Measurements from ENCODE around the gene TEX11. TPM values are rescaled to one million over a fixed set of nuclear protein-coding genes. Genes with fewer than 3 reads are reported as not detected.
"Not testable (repeated sequence)": the region's sequence is repeated elsewhere in the genome, so short reads cannot be mapped to it uniquely, and the experiment has no call there.

Gene TEX11
- total RNA-seq, 2 experiments from 2014 or later: not detected

DNA sequence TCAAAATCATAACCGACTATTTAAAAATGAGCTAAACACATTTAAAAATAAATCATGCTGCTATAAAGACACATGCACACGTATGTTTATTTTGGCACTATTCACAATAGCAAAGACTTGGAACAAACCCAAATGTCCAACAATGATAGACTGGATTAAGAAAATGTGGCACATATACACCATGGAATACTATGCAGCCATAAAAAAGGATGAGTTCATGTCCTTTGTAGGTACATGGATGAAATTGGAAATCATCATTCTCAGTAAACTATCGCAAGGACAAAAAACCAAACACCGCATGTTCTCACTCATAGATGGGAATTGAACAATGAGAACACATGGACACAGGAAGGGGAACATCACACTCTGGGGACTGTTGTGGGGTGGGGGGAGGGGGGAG is 251.0 kb downstream of the TEX11 start:
- POLR2A ChIA-PET; H3K4me3 Mint-ChIP-seq; CTCF ChIA-PET; H3K36me3 Mint-ChIP-seq (ENCODE audit: low read depth); DNase-seq; H3K9me3 Mint-ChIP-seq (ENCODE audit: low read depth); H3K4me1 Mint-ChIP-seq; H3K27ac Mint-ChIP-seq; ATAC-seq; H3K27me3 Mint-ChIP-seq: not testable (repeated sequence)
- intact Hi-C loops (cut with DNase I, micrococcal nuclease): loop anchor here (5.0 to 10.0 kb wide), 2 partner anchors 63 to 65 kb away; no protein-coding TSS in a partner anchor

DNA sequence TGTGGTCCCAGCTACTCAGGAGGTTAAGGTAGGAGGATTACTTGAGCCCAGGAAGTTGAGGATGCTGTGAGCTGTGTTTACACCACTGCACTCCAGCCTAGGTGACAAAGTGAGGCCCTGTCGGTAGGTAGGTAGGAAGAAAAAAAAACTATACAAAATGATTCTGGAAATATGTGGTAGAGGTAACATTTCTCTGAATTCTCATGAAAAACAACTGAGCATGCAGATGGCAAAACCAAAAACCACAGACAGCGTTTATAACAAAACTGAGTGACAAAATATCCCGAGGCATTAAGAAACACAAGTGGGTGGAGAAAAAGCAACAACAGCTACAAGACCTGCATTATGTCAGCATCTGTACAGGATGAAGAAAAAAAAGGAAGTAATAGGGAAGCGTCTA is 252.2 kb downstream of the TEX11 start:
- no peaks in the 10 kb centered on the region for H3K9me3 Mint-ChIP-seq (ENCODE audit: low read depth)
- H3K27ac Mint-ChIP-seq: peak overlapping the region; percentile 76
- H3K4me1 Mint-ChIP-seq: peaks cover 7% of the 10 kb centered on the region
- peak; percentile 74 for ATAC-seq
- no peak overlapping the region for H3K4me3 Mint-ChIP-seq
- H3K27me3 Mint-ChIP-seq: no peaks in the 10 kb centered on the region
- intact Hi-C loops (cut with DNase I, micrococcal nuclease): loop anchor here (5.0 to 10.0 kb wide), 2 partner anchors 62 to 64 kb away; no protein-coding TSS in a partner anchor
- POLR2A ChIA-PET: interaction anchor here (0.6 kb wide), 1 partner anchor 523 kb away, joined by 5 read pairs; no protein-coding TSS in a partner anchor
- DNase-seq: peak; percentile 6
- H3K36me3 Mint-ChIP-seq (ENCODE audit: low read depth): no peaks in the 10 kb centered on the region
- CTCF ChIA-PET: interaction anchor here (2.0 kb wide), 1 partner anchor 9 kb away, joined by 11 read pairs; no protein-coding TSS in a partner anchor

DNA sequence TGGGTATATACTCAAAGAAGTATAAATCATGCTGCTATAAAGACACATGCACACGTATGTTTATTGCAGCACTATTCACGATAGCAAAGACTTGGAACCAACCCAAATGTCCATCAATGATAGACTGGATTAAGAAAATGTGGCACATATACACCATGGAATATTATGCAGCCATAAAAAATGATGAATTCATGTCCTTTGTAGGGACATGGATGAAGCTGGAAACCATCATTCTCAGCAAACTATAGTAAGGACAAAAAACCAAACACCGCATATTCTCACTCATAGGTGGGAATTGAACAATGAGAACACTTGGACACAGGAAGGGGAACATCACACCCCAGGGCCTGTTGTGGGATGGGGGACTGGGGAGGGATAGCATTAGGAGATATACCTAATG is 260.6 kb downstream of the TEX11 start:
- ATAC-seq; H3K27ac Mint-ChIP-seq; intact Hi-C loops (cut with DNase I, micrococcal nuclease); H3K4me3 Mint-ChIP-seq; H3K36me3 Mint-ChIP-seq (ENCODE audit: low read depth); H3K27me3 Mint-ChIP-seq; POLR2A ChIA-PET; DNase-seq; H3K9me3 Mint-ChIP-seq (ENCODE audit: low read depth); CTCF ChIA-PET; H3K4me1 Mint-ChIP-seq: not testable (repeated sequence)

DNA sequence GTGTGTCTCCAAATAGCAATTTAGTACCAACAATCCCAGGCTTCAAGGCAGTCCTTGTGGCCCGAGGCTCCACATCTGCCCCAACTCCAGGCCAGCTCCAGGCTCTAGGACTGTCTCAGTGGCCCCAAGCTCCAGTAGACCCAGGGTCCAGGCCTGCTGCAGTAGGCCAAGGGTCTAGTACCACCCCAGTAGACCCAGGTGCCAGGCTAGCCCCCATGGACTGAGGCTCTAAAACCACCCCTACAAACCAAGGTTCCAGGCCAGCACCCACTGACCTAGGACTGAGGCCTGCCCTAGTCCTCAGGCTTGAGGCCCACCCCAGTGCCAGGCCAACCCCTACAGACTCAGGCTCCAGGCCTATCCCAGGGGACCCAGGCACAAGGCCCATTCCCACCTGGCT is 272.3 kb downstream of the TEX11 start:
- ATAC-seq: no peak
- Mint-ChIP-seq H3K27ac (no peak overlapping the region), H3K9me3 (ENCODE audit: low read depth) (peaks cover 2% of the 10 kb centered on the region), H3K4me3 (no peak overlapping the region), H3K36me3 (ENCODE audit: low read depth) (no peaks in the 10 kb centered on the region), H3K27me3 (no peaks in the 10 kb centered on the region), H3K4me1 (no peaks in the 10 kb centered on the region)
- CTCF ChIA-PET: no interaction called here
- POLR2A ChIA-PET: no interaction called here
- no peak for DNase-seq
- intact Hi-C loops (cut with DNase I, micrococcal nuclease): no loop called here

DNA sequence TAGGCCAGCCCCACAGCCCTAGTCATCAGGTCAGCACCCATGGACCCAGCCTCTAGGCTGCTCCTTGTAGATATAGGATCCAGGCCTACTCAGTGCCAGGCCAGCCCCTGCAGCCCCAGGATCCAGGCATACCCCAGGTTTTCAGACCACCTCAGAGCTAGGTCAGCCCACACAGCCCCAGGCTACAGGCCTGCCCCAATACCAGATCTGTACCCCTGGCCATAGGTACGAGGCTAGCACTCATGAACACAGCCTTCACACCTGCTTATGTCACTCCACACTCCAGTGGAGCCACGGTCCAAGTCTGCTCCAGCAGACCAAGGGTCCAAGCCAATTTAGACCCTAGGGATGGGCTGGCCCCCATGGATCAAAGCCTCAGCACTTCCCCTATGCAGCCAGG is 272.8 kb downstream of the TEX11 start:
- DNase-seq (no peak), ATAC-seq (no peak)
- H3K4me3 Mint-ChIP-seq: no peak overlapping the region

DNA sequence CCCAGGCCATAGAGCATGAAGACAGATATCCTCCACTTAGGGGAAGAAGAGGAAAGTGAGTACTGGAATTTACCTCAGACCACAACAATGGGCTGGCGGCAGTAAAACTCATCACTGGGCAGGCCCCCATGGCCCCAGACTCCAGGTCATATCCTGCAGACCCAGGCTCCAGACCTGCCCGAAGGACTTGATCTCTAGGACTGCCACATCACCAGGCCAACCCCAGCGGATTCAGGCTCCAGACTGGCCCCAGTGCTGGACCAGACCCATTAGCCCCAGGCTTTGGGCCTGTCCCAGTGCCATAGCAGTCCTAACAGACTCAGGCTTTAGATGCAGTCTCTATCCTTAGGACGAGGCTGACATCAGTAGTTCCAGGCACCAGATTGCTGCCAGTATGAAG is 273.3 kb downstream of the TEX11 start:
- intact Hi-C loops (cut with DNase I, micrococcal nuclease): no loop called here
- ATAC-seq (no peak), DNase-seq (no peak)
- H3K4me3 Mint-ChIP-seq: no peak overlapping the region
- H3K27me3 Mint-ChIP-seq: no peaks in the 10 kb centered on the region
- H3K4me1 Mint-ChIP-seq: no peaks in the 10 kb centered on the region
- no peaks in the 10 kb centered on the region for H3K36me3 Mint-ChIP-seq (ENCODE audit: low read depth)
- peaks cover 2% of the 10 kb centered on the region for H3K9me3 Mint-ChIP-seq (ENCODE audit: low read depth)
- ChIA-PET CTCF (interaction anchor here (0.6 kb wide), 1 partner anchor 1258 kb away, joined by 3 read pairs; no protein-coding TSS in a partner anchor), POLR2A (no interaction called here)
- no peak overlapping the region for H3K27ac Mint-ChIP-seq

More for the DNA sequence above, 272.8 kb downstream of the TEX11 start:
- Mint-ChIP-seq H3K27me3 (no peaks in the 10 kb centered on the region), H3K36me3 (ENCODE audit: low read depth) (no peaks in the 10 kb centered on the region), H3K9me3 (ENCODE audit: low read depth) (peaks cover 2% of the 10 kb centered on the region), H3K4me1 (no peaks in the 10 kb centered on the region), H3K27ac (no peak overlapping the region)
- ChIA-PET CTCF (no interaction called here), POLR2A (no interaction called here)
- intact Hi-C loops (cut with DNase I, micrococcal nuclease): no loop called here

DNA sequence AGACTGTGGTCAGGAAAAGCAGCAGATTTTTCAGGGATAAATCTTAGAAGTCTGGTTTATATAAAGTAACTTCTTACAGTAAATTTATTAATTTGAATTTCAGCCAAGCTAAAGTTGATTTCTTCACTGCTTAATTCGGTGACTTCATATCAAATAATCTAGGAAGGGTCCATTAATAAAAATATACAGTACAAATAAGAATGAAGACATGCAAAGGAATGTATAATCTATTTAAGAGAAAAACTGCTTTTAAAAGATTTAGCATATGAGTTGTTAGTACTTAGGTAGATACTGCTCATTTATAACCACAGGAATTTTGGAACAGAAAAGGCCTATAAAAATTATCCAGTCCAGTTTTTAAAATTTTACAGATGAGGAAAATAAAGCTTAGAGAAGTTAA is 286.8 kb downstream of the TEX11 start:
- ATAC-seq: no peak
- Mint-ChIP-seq H3K27ac (no peak overlapping the region), H3K36me3 (ENCODE audit: low read depth) (no peaks in the 10 kb centered on the region), H3K9me3 (ENCODE audit: low read depth) (no peaks in the 10 kb centered on the region), H3K4me1 (no peaks in the 10 kb centered on the region), H3K4me3 (no peak overlapping the region), H3K27me3 (peaks cover 4% of the 10 kb centered on the region)
- ChIA-PET CTCF (no interaction called here), POLR2A (interaction anchor here (0.6 kb wide), 1 partner anchor 548 kb away, joined by 3 read pairs; no protein-coding TSS in a partner anchor)
- DNase-seq: no peak
- intact Hi-C loops (cut with DNase I, micrococcal nuclease): no loop called here

DNA sequence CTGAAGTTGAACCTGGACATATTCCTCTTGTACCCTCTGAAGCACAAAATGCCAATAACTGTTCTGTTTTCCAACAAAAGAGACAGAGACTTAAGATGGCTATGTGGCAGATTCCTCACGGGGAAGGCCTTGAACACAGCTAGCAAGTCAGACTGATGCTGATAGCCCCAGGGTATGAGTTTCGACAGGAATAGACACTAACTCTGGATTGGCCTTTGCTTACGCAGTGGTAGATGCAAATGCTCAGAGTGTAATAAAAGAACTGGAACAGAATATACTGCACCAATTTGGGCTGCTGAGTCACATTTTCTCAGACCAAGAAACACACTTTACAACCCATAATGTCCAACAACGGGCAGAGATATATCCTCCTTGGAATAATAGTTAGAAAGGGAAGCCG is 290.0 kb downstream of the TEX11 start:
- intact Hi-C loops (cut with DNase I, micrococcal nuclease): no loop called here
- Mint-ChIP-seq H3K4me1 (no peaks in the 10 kb centered on the region), H3K36me3 (ENCODE audit: low read depth) (no peaks in the 10 kb centered on the region), H3K9me3 (ENCODE audit: low read depth) (no peaks in the 10 kb centered on the region), H3K27ac (no peak overlapping the region), H3K27me3 (peaks cover 8% of the 10 kb centered on the region), H3K4me3 (no peak overlapping the region)
- DNase-seq (no peak), ATAC-seq (no peak)
- ChIA-PET CTCF (no interaction called here), POLR2A (no interaction called here)

DNA sequence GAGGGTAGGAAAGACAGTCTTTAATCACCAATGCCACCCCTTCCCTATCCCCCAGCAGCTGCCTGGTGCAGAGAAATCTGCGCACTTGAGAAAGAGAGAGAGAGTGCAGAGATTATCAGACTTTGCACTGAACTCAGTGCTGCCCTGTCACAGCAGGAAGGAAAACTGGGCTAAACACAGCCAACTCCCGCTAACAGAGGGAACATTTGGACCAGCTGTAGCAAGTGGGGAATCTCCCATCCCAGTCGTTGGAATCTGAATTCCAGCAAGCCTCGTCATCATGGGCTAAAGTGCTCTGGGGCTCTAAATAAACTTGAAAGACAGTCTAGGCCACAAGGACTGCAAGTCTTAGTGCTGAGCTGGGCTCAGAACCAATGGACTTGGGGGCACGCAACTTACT is 295.2 kb downstream of the TEX11 start:
- intact Hi-C loops (cut with DNase I, micrococcal nuclease): no loop called here
- Mint-ChIP-seq H3K36me3 (ENCODE audit: low read depth) (no peaks in the 10 kb centered on the region), H3K4me3 (no peak overlapping the region), H3K4me1 (peaks cover 2% of the 10 kb centered on the region), H3K27me3 (peaks cover 7% of the 10 kb centered on the region), H3K27ac (no peak overlapping the region), H3K9me3 (ENCODE audit: low read depth) (no peaks in the 10 kb centered on the region)
- ChIA-PET POLR2A (no interaction called here), CTCF (no interaction called here)
- ATAC-seq (no peak), DNase-seq (no peak)

DNA sequence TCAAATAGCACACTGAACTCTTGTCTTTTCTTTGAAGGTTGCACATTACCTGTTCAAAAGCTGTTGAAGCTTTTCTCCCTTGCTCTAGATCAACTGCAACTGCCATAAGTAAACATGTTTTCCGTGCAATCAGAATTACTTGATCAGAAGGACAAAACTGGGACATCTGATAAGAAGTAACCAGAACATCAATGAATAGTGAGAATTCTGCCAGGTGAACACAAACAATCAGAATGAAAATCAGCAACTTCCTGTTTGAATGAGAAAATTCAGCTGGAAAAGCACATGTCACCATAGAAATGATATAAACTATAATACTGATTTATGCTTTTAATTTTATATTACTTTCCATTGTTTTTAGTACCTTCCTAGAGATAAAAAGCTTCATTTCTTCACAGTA is 303.2 kb downstream of the TEX11 start:
- DNase-seq (no peak), ATAC-seq (no peak)
- H3K36me3 Mint-ChIP-seq (ENCODE audit: low read depth): no peaks in the 10 kb centered on the region
- no peaks in the 10 kb centered on the region for H3K4me1 Mint-ChIP-seq
- H3K9me3 Mint-ChIP-seq (ENCODE audit: low read depth): no peaks in the 10 kb centered on the region
- ChIA-PET CTCF (no interaction called here), POLR2A (no interaction called here)
- H3K27ac Mint-ChIP-seq: no peak overlapping the region
- H3K4me3 Mint-ChIP-seq: no peak overlapping the region
- H3K27me3 Mint-ChIP-seq: no peaks in the 10 kb centered on the region
- intact Hi-C loops (cut with DNase I, micrococcal nuclease): no loop called here

DNA sequence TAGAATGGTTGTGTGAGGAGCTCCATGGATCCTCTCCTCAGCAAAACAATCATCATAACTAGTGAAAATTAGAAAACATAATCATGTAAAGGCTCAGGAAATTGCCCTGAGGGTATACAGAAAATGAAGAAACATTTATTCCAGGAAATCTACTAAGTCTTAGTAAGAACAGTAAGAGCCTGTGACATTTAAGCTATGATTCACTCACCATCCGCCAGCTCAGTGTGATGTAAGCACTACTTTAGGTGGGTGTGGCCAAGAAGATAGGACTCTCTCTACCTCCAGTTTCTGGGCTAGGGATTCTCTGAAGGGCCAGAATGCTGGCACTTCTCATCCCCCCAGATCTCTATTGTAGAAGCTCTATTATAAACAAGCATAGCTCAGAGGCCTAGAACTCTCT is 316.4 kb downstream of the TEX11 start:
- H3K9me3 Mint-ChIP-seq (ENCODE audit: low read depth): peaks cover 2% of the 10 kb centered on the region
- no peak overlapping the region for H3K4me3 Mint-ChIP-seq
- peaks cover 15% of the 10 kb centered on the region for H3K4me1 Mint-ChIP-seq
- no peaks in the 10 kb centered on the region for H3K27me3 Mint-ChIP-seq
- ATAC-seq (peak; percentile 99), DNase-seq (peak; percentile 61)
- H3K36me3 Mint-ChIP-seq (ENCODE audit: low read depth): peaks cover 4% of the 10 kb centered on the region
- ChIA-PET POLR2A (interaction anchor here (0.9 kb wide), 1 partner anchor 338 kb away, joined by 3 read pairs; no protein-coding TSS in a partner anchor), CTCF (interaction anchor here (0.7 to 1.2 kb wide), 2 partner anchors 78 to 559 kb away, joined by 3 read pairs; no protein-coding TSS in a partner anchor)
- H3K27ac Mint-ChIP-seq: peak overlapping the region; percentile 17
- intact Hi-C loops (cut with DNase I, micrococcal nuclease): loop anchor here (2.0 to 10.0 kb wide), 6 partner anchors 40 to 137 kb away; no protein-coding TSS in a partner anchor

DNA sequence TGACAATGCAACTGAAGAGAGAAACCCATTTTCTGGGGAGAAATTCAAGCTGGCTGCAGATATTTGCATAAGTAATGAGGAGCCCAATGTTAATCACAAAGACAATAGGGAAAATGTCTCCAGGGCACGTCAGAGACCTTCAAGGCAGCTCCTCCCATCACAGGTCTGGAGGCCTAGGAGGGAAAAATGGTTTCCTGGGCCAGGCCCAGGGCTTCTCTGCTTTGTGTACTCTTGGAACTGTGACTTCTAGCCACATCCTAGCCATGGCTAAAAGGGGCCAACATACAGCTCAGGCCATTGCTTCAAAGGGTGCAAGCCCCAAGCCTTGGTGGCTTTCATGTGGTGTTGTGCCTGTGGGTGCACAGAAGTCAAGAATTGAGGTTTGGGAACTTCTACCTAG is 321.4 kb downstream of the TEX11 start:
- intact Hi-C loops (cut with DNase I, micrococcal nuclease); ATAC-seq; H3K4me3 Mint-ChIP-seq; H3K36me3 Mint-ChIP-seq (ENCODE audit: low read depth); DNase-seq; H3K9me3 Mint-ChIP-seq (ENCODE audit: low read depth); H3K27ac Mint-ChIP-seq; POLR2A ChIA-PET; CTCF ChIA-PET; H3K27me3 Mint-ChIP-seq; H3K4me1 Mint-ChIP-seq: not testable (repeated sequence)

DNA sequence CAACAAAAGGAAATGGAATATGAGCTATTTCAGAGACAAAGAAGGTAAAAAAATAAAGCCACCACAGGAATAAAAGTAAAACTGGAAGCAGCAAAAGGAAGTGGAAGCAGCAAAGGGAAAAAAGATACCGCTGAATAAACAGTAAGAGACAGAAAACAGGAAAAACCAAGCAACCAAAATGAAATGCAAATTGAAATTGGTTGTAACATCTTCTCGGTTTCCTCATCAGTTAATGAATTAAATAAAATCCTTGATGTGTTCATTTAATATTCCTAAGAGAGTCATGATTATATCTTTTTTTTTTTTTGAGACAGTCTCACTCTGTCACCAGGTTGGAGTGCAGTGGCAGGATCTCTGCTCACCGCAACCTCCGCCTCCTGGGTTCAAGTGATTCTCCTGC is 331.1 kb downstream of the TEX11 start:
- Mint-ChIP-seq H3K4me1 (no peaks in the 10 kb centered on the region), H3K27me3 (no peaks in the 10 kb centered on the region), H3K27ac (no peak overlapping the region), H3K9me3 (ENCODE audit: low read depth) (peaks cover 12% of the 10 kb centered on the region), H3K4me3 (no peak overlapping the region), H3K36me3 (ENCODE audit: low read depth) (no peaks in the 10 kb centered on the region)
- no peak for DNase-seq
- POLR2A ChIA-PET: no interaction called here
- ATAC-seq: no peak
- intact Hi-C loops (cut with DNase I, micrococcal nuclease): no loop called here
- CTCF ChIA-PET: no interaction called here

Data from activated CD4-positive, alpha-beta T cell treated with anti-CD3 and anti-CD28 coated beads for 36 hours (primary cell).